HS-5 (cell line): ENCODE data around the gene ACOT9.
"Not testable (repeated sequence)": the region's sequence is repeated elsewhere in the genome, so short reads cannot be mapped to it uniquely, and the experiment has no call there.

Experiments used
- DNase-seq: peaks from one replicate; pipeline ENCODE4 v3.0.0-alpha.2; 2012; ENCODE audit warnings: low read depth

Gene ACOT9

GRCh38 chrX:23692166-23692565 is 50.9 kb downstream of the ACOT9 start:
- no peak for DNase-seq

GRCh38 chrX:23676486-23676885 is 66.6 kb downstream of the ACOT9 start:
- not testable (repeated sequence) for DNase-seq

- DNase-seq, result no peak
Measured at GRCh38 chrX:23673108-23673507, 70.0 kb downstream of the ACOT9 start.

GRCh38 chrX:23670528-23670927 is 72.5 kb downstream of the ACOT9 start:
- no peak for DNase-seq

GRCh38 chrX:23668335-23668734 is 74.7 kb downstream of the ACOT9 start:
- DNase-seq, result no peak

GRCh38 chrX:23667239-23668177 is 75.6 kb downstream of the ACOT9 start, which contains the start of gene PRDX4:
TSS of gene PRDX4 (plus strand) at chrX:23667493. CDS start at chrX:23667571, 78 bp downstream.
- peak; percentile 44 for DNase-seq

- DNase-seq, result no peak
Measured at GRCh38 chrX:23666282-23666681, 76.8 kb downstream of the ACOT9 start.

GRCh38 chrX:23664496-23664895 is 78.6 kb downstream of the ACOT9 start:
- DNase-seq, result no peak

GRCh38 chrX:23662853-23663252 is 80.2 kb downstream of the ACOT9 start:
- DNase-seq, result no peak

GRCh38 chrX:23662187-23662586 is 80.9 kb downstream of the ACOT9 start:
- no peak for DNase-seq

GRCh38 chrX:23661671-23662070 is 81.4 kb downstream of the ACOT9 start:
- DNase-seq, result no peak

GRCh38 chrX:23660766-23661132 is 82.3 kb downstream of the ACOT9 start:
- no peak for DNase-seq

- not testable (repeated sequence) for DNase-seq
Measured at GRCh38 chrX:23660083-23660765, 82.9 kb downstream of the ACOT9 start.

GRCh38 chrX:23659339-23659738 is 83.7 kb downstream of the ACOT9 start:
- no peak for DNase-seq

GRCh38 chrX:23656684-23657083 is 86.4 kb downstream of the ACOT9 start:
- DNase-seq, result no peak

GRCh38 chrX:23656091-23656490 is 87.0 kb downstream of the ACOT9 start:
- no peak for DNase-seq
